ENCODE measurements around the gene MCRIP1.

Gene MCRIP1

DNA sequence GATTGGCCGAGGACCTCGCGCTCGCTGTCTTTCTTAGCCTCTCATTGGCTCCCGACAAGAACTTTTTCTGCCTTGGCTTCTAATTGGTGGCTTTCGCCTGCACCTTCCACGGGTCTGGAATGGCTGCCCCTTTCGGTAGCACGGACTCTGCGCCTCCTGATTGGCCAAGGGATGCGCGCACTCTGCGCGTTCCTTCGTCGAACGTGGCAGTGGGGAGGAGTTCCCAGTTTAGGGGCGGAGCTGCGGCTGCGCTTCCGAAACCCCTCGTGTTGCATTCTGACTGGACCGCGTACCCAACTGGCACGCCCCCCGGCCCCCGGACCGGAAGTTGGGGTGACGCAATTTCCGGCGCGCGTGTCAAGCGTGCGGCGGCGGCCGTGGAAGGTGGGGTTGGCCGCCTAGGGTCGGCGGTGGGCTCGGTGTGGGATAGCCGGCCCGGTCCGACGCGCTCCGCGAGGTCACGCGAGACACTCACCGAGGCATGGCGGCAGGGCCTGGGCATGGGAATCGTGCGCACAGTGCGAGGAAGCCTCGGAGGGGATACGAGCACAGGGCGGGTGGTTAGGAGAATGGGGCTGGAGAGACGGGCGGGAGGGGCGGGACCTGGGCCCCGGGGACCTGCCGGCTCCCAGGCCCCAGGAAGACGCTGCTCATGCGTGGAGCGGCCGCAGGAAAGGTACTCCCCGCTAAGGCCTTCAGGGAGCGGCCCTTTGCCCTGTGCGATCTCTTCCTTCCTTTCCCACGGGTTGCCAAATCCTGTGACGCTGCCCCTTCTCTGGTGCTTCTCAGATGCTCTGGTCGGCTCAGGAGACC, 27.9 kb upstream of the MCRIP1 start:
- DNase-seq: peak; percentile 100

DNA sequence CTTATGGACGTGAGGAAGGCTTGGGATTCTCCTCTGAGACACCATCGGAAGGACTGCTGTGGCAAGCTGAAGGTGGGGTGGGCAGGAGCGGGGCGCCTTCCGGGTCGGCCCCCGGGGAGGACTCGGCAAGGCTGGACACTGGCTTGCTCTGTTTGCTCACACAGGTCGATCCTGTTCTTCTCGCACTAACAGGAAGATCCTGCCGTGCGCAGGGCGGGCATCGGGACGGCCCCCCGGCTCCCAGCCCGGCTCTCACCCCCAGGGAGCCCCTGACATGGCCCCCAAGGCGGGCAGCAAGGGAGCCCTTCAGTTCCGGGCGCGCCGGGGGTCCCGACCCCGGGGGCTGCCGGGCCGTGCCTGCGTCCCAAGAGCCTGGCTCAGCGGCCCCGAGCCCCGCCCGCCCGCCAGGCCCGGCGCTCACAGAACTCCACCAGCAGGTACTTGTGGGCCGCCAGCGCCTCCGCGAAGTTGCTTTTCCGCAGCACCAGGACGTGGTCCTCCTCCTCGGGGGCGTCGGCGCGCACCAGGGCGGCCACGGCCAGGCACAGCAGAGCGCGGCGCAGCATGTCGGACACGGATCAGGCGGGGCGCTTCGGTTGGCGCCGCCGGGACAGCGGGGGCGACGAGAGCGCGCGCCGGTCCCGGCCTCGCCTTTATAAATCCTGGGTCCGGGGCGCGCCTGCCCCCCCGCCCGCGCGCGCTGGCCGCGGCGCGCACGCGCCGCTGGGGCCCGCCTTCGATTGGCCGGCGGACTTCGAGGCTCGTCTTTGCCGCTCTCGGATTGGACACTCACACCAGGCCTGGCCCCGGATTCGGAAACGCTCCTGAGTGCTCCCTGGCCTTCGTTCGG, 27.0 kb upstream of the MCRIP1 start, which contains the start of gene P4HB:
Gene P4HB, minus strand, starts transcription at position 630 of the 850 bp plus-strand sequence. Its CDS starts 64 bp downstream, at position 566.
- DNase-seq: peak; percentile 97

DNA sequence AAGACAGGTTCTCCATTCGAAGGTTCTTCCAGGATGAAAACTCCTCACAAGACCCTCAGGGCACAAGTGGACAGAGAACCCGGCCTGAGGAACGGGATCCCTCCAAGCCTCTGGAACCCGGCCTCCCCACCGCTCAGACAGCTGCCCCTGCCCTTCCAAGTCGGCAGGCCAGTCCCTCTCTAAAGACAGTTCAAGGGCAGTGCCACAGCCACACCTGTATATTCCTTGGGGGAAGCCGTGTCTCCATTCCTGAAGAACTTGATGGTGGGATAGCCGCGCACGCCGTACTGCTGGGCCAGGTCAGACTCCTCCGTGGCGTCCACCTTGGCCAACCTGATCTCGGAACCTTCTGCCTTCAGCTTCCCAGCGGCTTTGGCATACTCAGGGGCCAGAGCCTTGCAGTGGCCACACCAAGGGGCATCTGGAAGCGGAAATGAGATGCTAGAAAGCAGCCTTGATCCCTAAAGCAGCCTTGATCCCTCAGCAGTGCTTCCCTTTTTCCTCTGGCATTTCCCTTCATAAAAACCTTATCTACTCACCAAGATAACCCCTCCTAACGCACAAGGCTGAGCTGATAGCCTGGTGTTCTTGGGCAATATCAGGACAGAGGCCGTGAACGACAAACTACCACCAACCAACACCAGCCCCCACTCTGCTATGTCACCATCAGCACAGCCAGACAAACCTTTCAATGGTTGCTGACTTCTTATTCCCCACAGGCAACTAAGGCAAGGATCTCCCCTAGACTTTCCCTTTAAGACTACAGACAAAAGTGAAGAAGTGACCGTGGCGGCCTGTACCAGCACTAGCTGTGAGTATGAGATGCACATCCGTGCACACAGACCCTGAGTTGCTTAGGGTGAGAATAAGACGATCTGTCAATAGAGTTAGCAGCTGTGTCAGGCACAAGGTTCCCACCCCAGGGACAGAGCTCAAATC, 26.1 kb upstream of the MCRIP1 start:
- no peak for DNase-seq

DNA sequence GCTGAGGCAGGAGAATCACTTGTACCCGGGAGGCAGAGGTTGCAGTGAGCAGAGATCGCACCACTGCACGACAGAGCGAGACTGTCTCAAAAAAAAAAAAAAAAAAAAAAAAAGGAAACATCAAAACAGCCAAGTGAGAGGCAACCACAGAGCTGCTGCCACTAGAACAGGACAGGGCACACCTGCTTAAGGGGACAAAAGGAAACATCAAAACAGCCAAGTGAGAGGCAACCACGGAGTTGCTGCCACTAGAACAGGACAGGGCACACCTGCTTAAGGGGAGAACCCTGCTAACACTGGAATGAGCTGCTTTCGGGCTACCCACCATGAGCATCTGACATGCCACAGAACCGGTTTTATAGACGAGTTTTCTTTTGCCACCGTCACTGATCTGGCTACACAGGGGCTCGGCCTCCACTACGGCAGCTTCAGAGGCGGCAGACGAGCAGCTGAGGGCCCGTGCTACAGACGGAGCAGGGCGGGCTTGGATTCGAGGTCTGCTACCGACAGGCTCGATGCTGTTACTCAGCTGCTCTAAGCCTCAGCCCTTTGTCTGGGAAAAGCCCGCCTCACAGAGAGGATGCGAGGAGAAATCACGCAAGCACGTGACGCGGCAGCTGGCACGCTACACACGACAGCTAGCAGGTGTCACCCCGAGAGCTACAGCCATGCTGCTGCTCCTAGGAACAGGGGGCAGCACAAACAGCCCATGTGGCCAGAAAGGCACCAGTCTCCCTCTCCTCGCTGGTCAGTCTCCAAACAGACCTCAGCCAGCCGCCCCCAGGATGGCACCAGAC, 25.3 kb upstream of the MCRIP1 start:
- DNase-seq: no peak

DNA sequence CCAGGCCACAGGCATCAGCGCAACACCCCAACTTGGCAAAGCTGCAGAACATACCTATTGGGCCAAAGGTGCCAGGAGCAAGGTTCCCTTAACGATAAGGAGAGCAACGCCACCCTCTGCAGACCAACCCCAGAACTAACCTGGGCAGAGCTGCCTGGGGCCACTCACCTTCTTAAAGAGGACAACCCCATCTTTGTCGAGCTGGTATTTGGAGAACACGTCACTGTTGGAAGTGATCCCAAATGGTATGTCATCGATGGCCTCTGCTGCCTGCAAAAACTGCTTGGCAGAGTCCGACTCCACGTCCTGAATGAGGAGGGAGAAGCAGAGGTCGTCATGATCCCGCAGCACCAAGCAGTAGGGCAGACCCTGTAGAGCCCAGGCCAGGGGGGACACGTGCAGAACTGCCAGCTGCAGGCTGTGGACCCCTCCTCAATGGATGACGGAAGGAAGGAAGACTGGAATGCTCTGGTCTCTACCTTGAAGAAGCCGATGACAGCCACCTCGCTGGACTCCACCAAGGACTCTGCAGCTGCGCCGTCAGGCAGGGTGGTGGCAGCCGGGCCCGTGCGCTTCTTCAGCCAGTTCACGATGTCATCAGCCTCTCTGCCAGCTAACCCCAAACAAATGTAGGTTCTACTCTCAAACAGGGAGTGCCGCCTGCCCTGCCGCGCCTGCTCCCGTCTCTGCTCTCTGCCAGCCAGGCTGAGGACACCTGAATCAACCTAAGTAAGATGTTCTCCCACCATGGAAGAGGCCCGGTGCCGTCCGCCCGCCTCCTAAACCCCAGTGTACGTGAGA, 22.1 kb upstream of the MCRIP1 start:
- DNase-seq: no peak

DNA sequence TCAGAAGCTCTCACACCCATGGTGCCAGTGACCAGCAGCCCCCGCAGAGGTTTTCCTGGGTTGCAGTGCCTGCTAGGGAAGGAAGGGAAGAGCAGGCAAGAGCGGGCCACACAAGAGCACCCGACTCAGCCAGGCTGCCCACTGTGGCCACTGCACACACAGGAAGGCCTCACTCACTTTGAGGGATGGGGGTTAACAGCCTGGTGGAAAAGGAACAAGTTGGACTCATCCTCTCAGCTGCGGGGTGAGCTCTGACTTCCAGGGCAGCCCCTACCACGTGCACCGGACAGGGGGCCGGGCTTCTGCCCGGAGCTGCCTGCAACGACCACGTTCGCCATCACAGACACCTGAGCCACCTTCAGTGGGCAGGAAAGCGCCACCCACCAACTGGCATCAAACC, 19.1 kb upstream of the MCRIP1 start:
- no peak for DNase-seq

DNA sequence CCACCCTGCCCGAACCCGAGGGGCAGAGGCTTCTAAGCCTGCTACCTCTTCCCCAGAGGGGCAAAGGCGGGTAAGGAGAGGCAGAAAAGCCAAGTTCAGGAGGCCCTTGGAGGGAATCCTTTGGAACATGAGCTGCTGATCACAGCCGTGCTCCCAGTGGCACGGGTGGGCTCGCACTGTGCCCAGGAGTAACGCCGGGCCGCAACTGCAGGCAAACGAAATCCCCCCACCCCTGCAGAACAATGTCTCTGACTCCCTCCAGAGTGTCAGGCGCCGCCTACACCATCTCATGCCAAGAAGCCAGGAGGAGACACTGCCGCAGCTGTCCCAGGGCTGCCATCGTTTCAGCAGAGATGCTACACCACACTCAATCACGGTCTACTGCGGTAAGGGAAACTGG, 18.3 kb upstream of the MCRIP1 start:
- no peak for DNase-seq

DNA sequence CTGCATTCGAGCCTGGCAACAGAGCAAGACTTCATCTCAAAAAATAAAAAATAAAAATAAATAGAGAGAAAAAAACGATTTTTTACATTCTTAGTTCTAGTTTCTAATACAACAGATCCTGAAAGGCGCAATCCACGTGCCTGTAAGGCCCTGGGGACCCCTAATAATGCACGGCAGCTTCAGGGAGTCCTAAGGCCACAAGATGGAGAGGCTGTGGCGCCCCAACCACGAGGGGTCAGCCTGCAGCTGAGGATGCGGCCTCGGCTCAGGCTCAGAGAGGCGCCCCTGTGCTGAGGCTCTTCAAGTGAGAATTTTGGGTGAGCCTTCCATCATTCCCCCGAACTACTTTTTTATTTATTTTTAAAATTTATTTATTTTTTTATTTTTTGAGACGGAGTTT, 16.4 kb upstream of the MCRIP1 start:
- DNase-seq: no peak

DNA sequence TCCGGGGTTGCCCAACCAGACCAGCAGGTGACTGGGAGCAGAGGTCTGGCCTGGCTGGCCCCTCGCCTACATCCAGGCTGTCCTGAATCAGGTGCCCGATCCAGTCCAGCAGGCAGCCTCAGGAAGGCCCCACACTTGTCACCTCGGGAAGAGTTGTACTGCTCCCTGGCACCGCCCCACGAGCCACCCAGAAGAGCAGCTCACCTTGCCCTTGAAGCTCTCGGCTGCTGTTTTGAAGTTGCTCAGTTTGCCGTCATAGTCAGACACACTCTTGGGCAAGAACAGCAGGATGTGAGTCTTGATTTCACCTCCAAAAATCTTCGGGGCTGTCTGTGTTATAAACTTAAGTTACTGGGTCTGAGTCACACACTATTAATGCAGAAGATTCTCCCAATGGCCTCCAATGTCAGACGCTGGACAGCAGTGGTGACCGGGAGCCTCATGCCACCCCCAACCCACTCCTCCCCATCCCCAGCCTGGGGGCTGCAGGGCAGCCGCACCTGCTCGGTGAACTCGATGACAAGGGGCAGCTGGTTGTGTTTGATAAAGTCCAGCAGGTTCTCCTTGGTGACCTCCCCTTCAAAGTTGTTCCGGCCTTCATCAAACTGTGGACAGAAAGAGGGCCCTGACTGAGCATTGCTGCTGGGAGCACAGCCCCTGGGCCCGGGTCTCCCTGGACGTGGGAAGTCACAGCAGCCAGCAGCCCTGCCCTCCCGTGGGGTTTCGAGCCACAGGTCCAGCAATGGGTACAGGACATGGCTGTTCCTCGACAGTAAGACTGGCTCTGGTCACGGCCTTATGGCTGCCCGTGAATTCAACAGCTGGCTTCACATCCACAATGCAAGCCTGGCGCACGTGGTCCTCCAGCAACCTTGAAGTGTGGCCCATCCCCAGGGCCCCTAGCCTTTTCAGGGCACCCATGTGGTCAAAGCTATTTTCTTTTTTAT, 13.9 kb upstream of the MCRIP1 start:
- DNase-seq: no peak

DNA sequence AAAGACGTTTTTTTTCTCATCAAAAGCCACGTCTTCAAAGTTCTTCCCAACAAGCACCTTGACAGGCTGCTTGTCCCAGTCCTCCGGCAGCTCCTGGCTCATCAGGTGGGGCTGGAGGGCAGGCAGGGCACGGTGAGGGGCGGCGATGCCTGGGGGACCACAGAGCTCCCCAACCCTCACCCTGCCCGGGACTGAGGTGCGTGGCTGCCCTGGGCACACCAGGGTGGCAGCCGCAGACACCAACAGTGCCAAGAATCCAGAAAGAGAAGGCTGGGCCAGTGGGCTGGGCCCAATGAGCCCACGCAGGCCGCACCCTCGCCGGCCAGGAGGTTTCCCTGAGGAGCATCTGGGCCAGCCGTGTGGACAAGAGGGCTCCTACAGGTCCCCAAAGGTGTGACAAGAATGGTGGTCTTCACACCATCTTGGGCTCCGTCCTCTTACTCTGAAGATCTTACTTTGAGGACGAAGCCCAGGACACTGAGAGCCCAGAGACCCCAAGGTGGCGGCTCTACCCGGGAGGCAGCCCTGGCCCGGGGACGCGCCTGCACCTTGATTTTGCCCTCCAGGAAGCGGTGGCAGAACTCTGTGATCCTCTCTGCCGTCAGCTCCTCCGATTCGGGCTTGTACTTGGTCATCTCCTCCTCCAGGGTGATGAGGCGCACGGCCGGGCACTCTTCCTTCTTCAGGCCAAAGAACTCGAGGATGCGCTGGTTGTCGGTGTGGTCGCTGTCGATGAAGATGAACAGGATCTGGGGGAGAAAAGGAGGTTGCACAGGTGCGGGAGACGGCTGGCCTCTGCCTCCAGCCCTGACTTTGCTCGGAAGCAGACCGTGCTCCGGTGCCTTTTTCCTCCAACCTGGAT, 13.0 kb upstream of the MCRIP1 start:
- DNase-seq: no peak

DNA sequence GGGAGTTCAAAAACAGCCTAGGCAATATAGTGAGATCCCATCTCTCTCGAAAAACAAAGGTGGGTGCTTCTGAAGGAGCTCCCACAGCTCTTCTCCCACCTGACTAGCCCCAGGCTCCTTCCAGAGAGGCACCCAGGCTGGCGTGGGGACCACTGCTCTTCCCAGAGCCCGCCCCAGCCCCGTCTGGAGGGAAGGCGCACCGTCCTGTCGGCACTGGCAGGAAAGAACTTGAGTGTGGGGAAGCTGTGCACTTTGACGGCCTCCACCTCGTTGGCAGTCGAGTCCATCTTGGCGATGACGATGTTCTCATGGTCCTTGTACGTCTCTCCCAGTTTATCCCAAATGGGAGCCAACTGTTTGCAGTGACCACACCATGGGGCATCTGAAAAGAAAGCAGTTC, 12.3 kb upstream of the MCRIP1 start:
- no peak for DNase-seq

DNA sequence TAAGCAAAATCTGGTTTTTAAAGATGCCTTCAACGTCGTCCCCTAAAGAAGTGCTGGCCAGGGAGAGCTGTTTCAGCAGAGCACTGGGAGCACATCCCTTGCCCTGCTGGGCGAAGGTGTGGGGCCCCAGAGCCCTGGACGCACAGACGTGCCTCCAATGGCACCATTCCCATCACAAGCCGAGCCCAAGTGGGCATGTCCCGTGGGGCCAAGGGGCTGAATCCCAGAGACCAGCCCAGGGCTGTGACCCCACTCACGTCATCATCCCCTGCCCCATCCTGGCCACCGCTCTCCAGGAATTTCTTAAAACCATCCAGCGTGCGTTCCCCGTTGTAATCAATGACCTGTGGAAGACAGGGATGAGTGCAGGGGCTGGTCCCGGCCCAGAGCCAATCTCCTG, 11.8 kb upstream of the MCRIP1 start:
- no peak for DNase-seq

DNA sequence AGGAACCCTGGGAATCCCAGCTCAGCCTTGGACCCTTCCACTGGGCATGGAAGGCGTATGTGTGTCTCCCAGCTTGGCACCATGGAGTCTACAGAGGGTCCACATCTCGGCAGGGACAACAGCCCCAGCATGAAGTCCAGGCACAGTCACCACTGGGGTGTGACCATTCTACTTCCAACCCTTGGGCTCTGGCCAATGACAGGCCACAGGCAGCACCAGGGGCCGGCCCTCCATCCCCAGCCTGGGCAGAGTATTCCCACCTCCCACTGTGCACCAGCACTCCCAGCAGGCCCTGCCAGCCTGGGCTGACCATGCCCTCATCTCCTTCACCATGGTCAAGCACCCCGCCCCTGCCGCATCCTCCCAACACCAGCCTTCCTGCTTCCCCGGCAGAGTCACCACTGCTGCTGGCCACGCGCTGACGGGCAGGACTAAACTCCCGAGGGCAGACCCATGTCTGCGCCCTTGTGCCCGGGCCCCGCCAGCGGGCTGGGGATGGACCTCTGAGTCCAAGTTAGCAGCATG, 11.3 kb upstream of the MCRIP1 start:
- no peak for DNase-seq

DNA sequence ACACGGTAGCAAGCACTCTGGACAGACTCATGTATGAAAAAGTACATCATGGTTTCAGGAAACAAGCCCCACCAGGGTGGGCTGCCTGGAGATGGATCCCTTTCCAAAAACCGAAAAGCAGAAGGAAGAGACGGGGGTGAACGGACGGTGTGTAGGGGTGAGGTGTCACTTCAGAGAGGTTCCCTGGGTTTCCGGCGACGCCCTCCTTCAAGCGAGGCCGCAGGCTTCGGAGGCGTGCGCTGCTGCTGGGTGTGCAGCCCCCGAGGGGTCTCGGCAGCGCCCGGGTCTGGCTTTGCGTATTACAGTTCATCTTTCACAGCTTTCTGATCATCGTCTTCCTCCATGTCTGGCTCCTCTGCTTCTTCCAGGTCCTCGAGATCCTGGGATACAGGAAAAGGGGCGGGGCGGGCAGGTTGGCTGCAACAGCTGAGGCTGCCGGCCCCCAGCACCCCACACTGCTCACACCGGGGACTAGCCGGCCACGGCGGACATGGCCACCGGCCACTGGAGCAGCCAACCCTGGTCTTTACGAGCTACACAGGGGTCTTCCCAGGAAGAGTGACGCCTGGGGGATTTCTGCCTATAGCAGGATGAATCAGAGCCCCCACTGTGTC, 10.7 kb upstream of the MCRIP1 start:
- DNase-seq: no peak

DNA sequence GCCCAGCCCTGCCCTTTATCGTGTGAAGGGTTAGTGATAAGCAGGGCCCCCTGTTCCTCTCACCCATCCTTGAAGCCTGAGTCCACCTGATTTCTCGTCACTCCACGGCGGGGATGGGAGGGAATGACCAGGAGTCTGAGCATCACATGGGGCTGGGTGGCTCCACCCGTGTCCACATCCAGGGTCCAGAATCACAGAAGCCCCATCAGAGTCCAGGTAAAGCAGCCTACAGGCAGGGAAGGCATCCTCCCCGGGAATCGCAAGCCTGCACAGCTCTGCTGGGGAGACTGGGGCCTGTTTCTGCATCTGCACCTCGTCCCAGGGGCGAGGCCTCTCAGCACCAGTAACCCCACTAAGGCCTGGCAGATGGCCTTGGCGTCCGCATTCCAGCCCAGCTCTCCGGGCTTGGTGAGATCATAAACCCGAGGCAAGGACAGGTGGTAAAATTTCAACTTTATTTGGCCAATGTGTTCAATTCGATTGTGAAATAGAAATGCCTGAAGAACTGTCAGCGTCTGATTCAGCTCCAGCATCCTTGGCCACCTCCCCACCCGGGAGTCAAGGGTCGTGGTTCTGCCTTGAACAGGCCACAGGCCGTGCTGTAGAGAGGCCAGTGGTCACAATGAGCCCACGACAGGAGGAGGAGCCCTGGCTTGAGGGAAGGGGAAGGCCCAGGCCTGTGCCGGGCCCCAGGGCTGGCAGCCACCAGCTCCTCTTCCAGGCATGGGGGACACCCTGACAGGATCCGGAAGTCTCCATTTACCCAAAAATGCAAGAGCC, 9.8 kb upstream of the MCRIP1 start:
- DNase-seq: no peak

DNA sequence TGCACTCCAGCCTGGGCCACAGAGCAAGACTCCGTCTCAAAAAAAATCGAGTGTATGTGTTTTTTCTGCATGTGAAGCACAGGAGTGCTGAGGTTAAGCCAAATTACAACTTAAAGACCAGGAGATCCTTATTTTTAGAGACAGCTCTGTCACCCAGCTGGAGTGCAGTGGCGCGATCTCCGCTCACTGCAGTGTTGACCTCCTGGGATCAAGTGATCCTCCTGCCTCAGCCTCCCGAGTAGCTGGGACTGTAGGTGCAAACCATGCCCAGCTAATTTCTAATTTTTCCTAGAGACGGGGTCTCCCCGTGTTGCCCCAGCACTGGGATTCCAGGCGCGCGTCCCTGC, 9.3 kb upstream of the MCRIP1 start:
- DNase-seq: no peak

DNA sequence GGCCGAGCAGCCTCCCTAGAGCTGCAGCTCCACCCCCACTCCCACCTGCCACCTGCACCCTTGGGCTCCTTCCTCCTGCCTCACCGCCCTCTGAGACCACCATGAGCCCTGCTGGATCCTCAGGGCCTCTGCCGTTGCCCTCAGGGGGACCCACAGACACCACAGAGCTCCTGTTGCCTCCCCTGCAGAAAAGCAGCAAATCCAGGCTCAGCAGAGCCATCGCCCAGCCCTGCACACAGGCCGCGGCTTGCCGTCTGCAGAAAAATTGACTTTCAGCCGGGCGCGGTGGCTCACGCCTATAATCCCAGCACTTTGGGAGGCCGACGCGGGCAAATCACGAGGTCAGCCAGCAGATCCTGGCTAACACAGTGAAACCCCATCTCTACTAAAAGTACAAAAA, 8.8 kb upstream of the MCRIP1 start:
- DNase-seq: no peak
